ENCODE data around the gene CFAP100. TPM values are rescaled to one million over a fixed set of nuclear protein-coding genes. Genes with fewer than 3 reads are reported as not detected.

Gene CFAP100
- total and polyA plus RNA-seq, 2 of the 4 experiments (the other 2 are of a cell fraction): not detected

GRCh38 chr3:126390201-126390600 is 4.5 kb upstream of the CFAP100 start:
- H3K23ac ChIP-seq (ENCODE audit: low read depth, low read length): no peak overlapping the region
- H4K5ac ChIP-seq (ENCODE audit: low read depth, low read length): no peak overlapping the region
- H3K4me3 ChIP-seq (ENCODE audit: insufficient read depth, low read depth, low read length): no peak overlapping the region
- TF ChIP-seq MAZ (IDR thresholded peaks at IDR 0.05; ENCODE audit: borderline replicate concordance, low read depth, low read length) (no peak), USF2 (IDR thresholded peaks at IDR 0.05; ENCODE audit: low read depth, low read length) (no peak), CEBPB (IDR thresholded peaks at IDR 0.05; ENCODE audit: low read depth, low read length) (no peak), MXI1 (IDR thresholded peaks at IDR 0.05; ENCODE audit: borderline replicate concordance, low read depth, low read length) (no peak), MAFK (IDR thresholded peaks at IDR 0.05; ENCODE audit: low read depth, low read length) (no peak), RFX5 (IDR thresholded peaks at IDR 0.05; ENCODE audit: low read depth, low read length) (no peak), ELK1 (IDR thresholded peaks at IDR 0.05; ENCODE audit: borderline replicate concordance, low read depth, low read length) (no peak), BHLHE40 (IDR thresholded peaks at IDR 0.05; ENCODE audit: low read depth, low read length) (no peak), SMC3 (IDR thresholded peaks at IDR 0.05; ENCODE audit: low read depth, low read length) (no peak), FOS (IDR thresholded peaks at IDR 0.05; ENCODE audit: low read depth, low read length) (no peak), CHD1 (IDR thresholded peaks at IDR 0.05; ENCODE audit: low read depth, low read length) (no peak)
- no peak overlapping the region for H3K4me2 ChIP-seq (ENCODE audit: low read depth, low read length)
- no peak overlapping the region for H3K4ac ChIP-seq (ENCODE audit: low read depth, low read length)
- in situ Hi-C loops (cut with MboI; ENCODE audit: low sequenced_read_pairs) (loop anchor here (10.0 to 25.0 kb wide), 2 partner anchors 145 to 428 kb away; partner anchors contain the start of gene ROPN1B), dilution Hi-C loops (cut with HindIII; ENCODE audit: low sequenced_read_pairs, unreplicated experiment) (no loop called here), intact Hi-C loops (cut with micrococcal nuclease) (no loop called here)
- no peak overlapping the region for H3K14ac ChIP-seq (replicated peaks; ENCODE audit: low read depth, low read length)
- ChIA-PET POLR2A (ENCODE audit: unreplicated experiment) (no interaction called here), CTCF (interaction anchor here (2.0 kb wide), 1 partner anchor 256 kb away, joined by 6 read pairs; no protein-coding TSS in a partner anchor)
- H2AK9ac ChIP-seq (replicated peaks; ENCODE audit: low read depth, low read length, poor library complexity): no peak overlapping the region
- no peak overlapping the region for H2BK5ac ChIP-seq (ENCODE audit: low read depth, low read length, poor library complexity, severe bottlenecking)
- H3K56ac ChIP-seq (ENCODE audit: extremely low read depth, insufficient read depth, low read length): no peak overlapping the region
- H3K4me1 ChIP-seq (ENCODE audit: control insufficient read depth, insufficient read depth, low read length): no peaks in the 10 kb centered on the region
- H3K27ac ChIP-seq (ENCODE audit: insufficient read depth, low read length): no peak overlapping the region
- H4K8ac ChIP-seq (ENCODE audit: low read depth in 2 of 2, low read length in 2 of 2): no peak overlapping the region
- H4K91ac ChIP-seq (ENCODE audit: insufficient read depth, low read depth, low read length): no peak overlapping the region
- no peak overlapping the region for H3K9ac ChIP-seq (ENCODE audit: low read depth, low read length)
- H2AFZ ChIP-seq (replicated peaks; ENCODE audit: low read length, poor library complexity): no peak overlapping the region
- DNase-seq (no peak), ATAC-seq (ENCODE audit: low read depth) (no peak)
- peaks cover 34% of the 10 kb centered on the region for H3K27me3 ChIP-seq (ENCODE audit: control insufficient read depth, insufficient read depth, low read length)
- no peaks in the 10 kb centered on the region for H3K79me1 ChIP-seq (ENCODE audit: low read depth in 1 of 2, low read length in 2 of 2)
- BruUV-seq (replicated peaks): no TSS peak
- no peaks in the 10 kb centered on the region for H3K9me3 ChIP-seq (ENCODE audit: control insufficient read depth, insufficient read depth, low read length)
- no peaks in the 10 kb centered on the region for H3K9me1 ChIP-seq (ENCODE audit: insufficient read depth, low read length)
- H3K36me3 ChIP-seq (ENCODE audit: control insufficient read depth, insufficient read depth, low read length): no peaks in the 10 kb centered on the region
- no peak overlapping the region for H2AK5ac ChIP-seq (ENCODE audit: low read depth, low read length)
- no peak overlapping the region for H3K18ac ChIP-seq (ENCODE audit: low read depth, low read length)
- H2BK120ac ChIP-seq (ENCODE audit: low read depth, low read length): no peak overlapping the region
- 91% methylated on average over 6 of the region's 15 CpGs; no CpG with 5 or more reads in 1 of the 2 experiments for WGBS, 2 experiments (ENCODE audit: extremely low coverage in 2 of 2, insufficient read length in 1 of 2)
- H2BK20ac ChIP-seq (ENCODE audit: low read depth, low read length): no peak overlapping the region
- no peak overlapping the region for H2BK15ac ChIP-seq (ENCODE audit: low read depth, low read length)
- no peaks in the 10 kb centered on the region for H4K20me1 ChIP-seq (ENCODE audit: insufficient read depth, low read length)
